Activated CD4-positive, alpha-beta T cell treated with anti-CD3 and anti-CD28 coated beads, Interleukin-2, amount 50 U/mL, for 24 hours (primary cell): Measurements from ENCODE around the gene CASZ1.

Experiments
- DNase-seq, 2 donors: peaks; one replicate each; pipeline ENCODE4 v3.0.0-alpha.2; 2020; ENCODE audit warnings: low read depth in 1 of 2, low spot score in 1 of 2

CASZ1 gene

DNA sequence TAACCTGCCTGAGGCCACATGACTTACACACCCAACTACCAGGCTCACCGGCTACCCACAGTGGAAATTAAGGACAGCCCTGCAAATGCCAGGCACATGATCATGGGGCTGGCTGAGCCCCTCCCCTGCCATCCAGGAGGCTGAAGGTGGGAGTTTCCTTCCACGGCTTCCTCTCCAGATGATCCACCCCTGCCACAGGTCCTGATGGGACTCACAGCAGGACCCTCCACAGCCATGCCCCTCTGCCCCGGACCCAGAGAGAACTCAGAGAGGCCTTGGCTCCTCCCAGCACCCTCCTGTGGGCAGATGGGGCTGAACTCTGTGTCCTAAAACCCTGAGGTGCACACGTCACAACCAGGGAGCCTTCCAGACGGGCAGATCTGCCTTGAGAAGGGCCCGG lies 29.1 kb upstream of the CASZ1 start:
- no peak for DNase-seq

- DNase-seq, result no peak
Measured at GRCh38 chr1:10824821-10825540, 28.5 kb upstream of the CASZ1 start.

DNA sequence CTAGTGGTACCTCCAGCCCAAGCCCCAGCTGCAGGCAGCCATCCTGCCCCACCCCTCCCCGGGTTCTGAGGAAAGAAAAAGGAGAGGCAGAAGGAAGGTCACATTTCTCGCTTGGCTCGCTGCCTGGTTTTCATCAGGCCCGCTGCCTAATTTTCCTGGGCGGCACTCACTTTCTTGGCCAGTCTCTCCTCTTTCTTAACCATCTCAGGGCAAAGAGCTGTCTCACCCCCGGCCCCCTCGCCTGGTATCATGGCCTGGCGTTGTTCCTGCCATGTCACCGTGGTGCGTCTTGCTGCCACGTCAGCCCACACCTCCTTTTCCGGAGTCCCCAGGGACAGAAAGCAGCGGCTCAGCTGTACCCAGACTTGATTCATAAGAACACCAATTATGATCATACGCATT lies 26.6 kb upstream of the CASZ1 start:
- DNase-seq, result no peak

- DNase-seq, result no peak
Measured at GRCh38 chr1:10821388-10821787, 24.9 kb upstream of the CASZ1 start.

DNA sequence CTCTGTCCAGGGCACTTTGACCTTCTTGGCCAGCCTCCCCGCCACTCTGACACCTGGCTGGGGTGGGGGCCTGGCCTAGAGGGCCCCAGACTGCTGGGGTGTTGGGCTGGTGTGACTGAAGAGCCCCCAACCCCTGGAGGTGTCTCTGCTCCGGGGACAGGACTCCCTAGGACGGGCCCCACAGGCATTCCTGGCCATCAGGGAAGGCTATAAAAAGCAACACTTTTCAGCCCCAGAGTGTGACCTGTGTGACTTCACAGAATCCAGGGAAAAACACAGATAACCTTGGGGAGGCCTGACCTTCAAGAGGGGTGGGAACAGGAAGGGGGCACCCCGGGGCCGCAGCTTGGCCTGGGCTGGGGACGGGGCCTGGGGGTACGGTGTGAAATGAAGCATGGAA lies 24.0 kb upstream of the CASZ1 start:
- no peak for DNase-seq

DNA sequence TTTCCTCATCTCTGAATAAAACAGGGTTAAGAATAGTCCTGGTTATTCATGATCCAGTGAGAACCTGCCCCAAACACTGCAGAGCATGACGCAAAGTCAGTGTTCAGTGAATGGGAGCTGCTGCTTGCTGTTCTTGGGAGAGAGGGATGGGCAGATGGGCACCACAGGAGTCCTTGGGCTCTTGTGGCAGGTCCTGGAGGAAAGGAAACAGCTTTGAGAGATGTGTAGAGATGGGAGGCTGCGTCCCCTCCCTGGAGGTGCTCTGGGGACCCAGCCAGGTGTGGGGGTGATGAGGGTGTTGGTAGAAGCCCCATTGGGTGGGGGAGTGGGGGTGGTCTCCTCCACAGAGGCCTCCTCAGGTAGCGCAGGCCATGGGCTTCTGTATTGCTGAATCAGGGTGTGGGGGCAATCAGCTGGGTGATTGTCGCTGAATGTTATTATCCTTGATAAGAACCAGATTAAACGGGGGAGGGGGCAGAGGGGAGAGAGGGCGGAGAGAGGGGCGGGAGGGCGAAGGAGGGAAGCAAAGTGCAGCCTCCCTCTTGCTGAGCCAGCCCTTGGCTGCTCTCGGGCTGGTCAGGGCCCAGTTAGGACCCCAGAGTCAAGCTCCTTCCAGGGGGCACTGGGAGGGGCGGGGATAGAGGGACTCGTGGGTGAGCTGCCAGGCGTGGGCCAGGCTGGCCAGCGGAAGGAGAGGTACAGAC lies 22.9 kb upstream of the CASZ1 start:
- DNase-seq, result no peak

GRCh38 chr1:10818262-10819197 lies 22.1 kb upstream of the CASZ1 start:
- no peak for DNase-seq

- no peak for DNase-seq
Measured at GRCh38 chr1:10816743-10817369, 20.4 kb upstream of the CASZ1 start.

- DNase-seq, result no peak
Measured at GRCh38 chr1:10816233-10816632, 19.8 kb upstream of the CASZ1 start.

GRCh38 chr1:10815858-10816195 lies 19.4 kb upstream of the CASZ1 start:
- DNase-seq, result no peak

DNA sequence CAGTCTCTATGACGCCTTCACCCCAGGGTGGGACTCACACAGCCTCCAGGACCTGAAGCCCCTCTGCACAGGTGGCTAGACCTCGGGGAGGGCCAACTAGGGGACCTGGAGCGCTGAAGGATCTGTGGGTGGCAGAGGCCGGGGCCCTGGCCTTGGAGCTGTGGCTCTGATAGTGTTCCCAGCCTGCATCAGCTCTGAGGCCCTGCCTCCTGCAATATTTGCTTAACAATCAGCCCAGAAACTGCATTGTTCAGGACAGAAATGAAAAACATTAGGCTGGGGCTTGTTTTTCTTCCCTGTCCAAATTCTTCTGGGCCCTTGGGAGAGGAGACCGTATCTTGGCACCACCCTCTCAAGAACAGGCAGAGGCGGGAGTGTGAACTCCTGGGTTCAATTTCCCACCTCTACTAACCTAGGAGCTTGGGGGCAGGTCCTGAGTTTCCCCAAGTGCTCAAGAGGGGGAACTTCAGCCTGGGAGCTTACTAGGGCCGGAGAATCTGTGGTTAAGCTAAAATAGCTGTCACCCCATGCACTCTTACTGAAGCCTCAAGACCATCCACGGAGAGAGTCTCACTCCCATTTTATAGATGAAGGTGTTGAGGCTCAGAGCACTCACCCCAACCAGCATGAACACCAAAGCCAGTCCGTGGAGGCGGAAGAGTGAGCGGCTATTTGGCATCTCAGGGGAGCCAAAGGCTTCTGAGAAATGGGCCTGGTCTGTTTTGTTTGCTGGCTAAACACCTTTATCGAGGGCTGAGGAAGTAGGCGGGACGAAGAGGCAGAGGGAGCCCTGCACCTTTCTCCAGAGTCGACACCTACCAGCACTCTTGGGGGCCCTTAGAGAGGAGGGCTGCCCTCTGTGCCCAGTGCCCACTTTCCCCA lies 18.8 kb upstream of the CASZ1 start:
- no peak for DNase-seq

GRCh38 chr1:10814312-10814711 lies 17.9 kb upstream of the CASZ1 start:
- DNase-seq, result no peak

- DNase-seq, result no peak
Measured at GRCh38 chr1:10813799-10814198, 17.4 kb upstream of the CASZ1 start.

GRCh38 chr1:10812387-10812915 lies 16.0 kb upstream of the CASZ1 start:
- DNase-seq, result no peak

DNA sequence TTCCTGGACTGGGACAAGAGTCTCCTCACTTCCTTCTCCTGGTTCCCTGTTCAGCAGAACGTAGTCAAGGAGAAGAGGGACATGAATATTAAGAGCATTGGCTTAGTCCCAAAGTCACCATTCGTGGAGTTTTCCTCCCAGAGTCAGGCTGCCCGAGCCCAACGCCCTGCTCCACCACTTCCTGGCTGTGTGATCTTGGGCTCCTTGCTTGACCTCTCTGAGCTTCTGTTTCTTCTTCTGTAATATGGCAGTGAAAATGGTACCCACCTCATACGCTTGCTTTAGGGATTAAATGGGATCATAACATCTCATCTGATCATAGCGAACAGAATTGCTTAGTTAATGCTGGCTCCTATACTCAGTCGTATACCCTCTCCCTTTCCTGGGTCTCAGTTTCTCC lies 12.0 kb upstream of the CASZ1 start:
- no peak for DNase-seq

DNA sequence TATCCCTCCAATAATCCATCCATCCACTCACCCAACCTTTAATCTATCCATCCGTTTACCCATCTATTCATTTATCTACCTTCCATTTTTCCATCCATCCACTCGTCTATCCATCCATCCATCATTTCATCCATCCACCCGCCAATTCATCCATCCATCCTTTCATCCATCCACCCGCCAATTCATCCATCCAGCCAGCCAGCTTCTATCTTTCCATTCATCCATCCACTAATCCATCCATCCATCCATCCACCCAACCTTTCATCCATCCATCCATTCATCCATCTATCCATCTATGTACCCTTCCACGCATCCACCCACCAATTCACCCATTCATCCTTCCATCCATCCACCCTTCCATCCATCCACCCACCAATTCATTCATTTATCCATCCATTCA lies 10.5 kb upstream of the CASZ1 start:
- no peak for DNase-seq

DNA sequence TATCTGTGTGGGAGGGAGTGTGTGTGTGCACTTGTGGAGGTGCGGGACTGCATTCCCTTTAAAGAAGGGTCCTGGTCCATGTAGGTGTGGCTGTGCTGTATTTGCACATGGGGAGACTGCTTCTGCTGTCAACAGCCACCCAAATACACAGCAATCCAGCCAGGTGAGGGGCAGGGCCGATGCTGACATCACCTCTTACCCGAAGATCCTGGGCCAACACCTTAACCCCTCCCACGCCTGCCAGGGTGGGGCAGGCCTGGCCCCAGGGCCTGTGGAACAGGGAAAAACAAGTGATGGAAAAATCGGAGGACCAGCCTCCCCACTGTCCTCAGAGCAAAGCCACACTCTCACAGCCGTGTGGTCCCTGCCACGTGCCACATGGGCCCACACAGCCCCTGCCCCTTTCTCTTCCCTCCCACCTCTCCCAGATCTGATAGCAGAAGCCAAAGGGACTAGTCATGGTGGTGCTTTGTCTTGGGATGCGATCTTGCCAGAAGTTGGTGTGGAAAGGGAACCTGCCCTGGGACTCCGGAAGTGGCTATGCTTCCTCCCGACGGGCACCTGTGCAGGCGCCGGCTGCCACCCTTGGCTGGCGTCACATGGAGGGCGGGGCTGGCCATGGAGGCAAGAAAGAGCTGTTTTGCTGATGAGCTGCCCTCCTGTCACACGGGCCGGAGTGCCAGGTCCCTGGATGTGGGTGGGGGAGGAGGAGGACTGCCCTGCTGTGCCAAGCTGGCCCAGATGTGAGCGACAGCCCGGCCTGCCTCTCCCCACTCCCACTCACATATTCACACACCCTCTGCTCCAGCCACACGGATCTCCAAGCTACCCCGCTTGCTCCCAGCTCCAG lies 7.8 kb upstream of the CASZ1 start:
- no peak for DNase-seq

DNA sequence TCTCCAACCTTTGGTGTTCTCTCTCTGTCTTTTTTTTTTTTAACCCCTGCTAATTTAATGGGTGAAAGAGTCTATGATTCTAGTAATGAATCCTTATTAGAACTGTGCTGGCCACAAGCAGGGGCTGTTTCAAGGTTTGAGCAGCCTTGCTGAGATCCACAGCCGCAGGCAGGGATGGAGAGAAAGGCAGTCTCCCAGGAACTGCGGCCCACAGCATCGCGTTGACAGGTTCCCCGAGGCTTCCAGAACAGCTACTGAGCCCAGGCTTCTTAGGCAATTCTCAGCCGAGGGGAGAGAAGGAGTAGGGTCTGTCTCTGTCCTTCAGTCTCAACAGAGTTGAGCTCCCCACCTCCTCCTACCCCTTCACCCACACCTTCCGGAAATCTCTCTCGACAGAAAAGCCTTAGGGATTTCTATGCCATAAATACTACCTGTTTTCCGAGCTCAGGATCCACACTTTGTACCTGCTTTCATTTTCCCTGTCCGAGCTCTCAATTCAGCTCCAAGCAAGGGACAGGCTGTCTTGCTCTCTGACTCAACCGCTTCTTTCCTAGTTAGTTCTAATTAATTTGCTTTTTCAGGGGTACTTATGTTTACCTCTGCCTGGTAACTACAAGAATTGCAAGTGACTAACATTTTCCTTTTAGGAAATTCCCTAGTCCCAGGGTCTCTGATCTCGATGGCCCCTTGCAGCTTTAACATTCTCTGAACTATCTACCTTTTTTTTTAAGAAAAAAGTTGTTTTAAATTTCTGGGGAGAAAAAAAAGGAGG lies 6.7 kb upstream of the CASZ1 start:
- DNase-seq, result no peak

GRCh38 chr1:10800778-10801177 lies 4.3 kb upstream of the CASZ1 start:
- no peak for DNase-seq
